ENCODE data around the gene CAMK1D.

The CAMK1D gene

DNA sequence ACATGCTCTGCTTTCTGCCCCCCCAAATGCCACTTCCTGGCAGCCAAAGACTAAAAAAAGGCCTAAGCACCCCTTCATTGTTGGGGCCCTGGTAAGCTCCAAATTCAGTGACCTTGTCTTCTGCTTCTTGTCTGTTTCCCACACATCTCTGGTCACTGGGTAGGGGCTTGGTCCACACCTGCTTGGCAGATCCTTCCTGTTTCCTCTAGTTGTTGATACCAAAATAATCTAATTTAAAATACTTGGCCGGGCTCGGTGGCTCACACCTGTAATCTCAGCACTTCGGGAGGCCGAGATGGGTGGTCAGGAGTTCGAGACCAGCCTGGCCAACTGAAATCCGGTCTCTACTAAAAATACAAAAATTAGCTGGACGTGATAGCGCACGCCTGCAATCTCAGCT, 130.6 kb downstream of the CAMK1D start:
- Histone ChIP-seq H4K20me1 (ENCODE audit: insufficient read depth, low read length) (no peaks in the 10 kb centered on the region), H3K4me1 (ENCODE audit: insufficient read depth, low read length, severe bottlenecking) (peaks cover 2% of the 10 kb centered on the region), H3K9ac (ENCODE audit: low read length) (no peak overlapping the region), H2AFZ (ENCODE audit: low read length) (no peak overlapping the region), H3K4me2 (ENCODE audit: low read length) (no peak overlapping the region), H3K9me2 (ENCODE audit: low read depth, low read length) (no peaks in the 10 kb centered on the region), H3K4me3 (ENCODE audit: low read depth, low read length, poor library complexity, severe bottlenecking) (no peak overlapping the region), H3K27ac (ENCODE audit: low read depth, low read length, poor library complexity, severe bottlenecking) (no peak overlapping the region), H3F3A (ENCODE audit: insufficient read depth, low read length) (no peaks in the 10 kb centered on the region), H3K36me3 (ENCODE audit: insufficient read depth, low read length) (no peaks in the 10 kb centered on the region), H3K27me3 (ENCODE audit: insufficient read depth, low read length) (no peaks in the 10 kb centered on the region), H3K9me3 (ENCODE audit: low read length) (no peaks in the 10 kb centered on the region), H3K79me2 (ENCODE audit: insufficient read depth, low read length) (no peaks in the 10 kb centered on the region)
- TF ChIP-seq, protein P1, sequence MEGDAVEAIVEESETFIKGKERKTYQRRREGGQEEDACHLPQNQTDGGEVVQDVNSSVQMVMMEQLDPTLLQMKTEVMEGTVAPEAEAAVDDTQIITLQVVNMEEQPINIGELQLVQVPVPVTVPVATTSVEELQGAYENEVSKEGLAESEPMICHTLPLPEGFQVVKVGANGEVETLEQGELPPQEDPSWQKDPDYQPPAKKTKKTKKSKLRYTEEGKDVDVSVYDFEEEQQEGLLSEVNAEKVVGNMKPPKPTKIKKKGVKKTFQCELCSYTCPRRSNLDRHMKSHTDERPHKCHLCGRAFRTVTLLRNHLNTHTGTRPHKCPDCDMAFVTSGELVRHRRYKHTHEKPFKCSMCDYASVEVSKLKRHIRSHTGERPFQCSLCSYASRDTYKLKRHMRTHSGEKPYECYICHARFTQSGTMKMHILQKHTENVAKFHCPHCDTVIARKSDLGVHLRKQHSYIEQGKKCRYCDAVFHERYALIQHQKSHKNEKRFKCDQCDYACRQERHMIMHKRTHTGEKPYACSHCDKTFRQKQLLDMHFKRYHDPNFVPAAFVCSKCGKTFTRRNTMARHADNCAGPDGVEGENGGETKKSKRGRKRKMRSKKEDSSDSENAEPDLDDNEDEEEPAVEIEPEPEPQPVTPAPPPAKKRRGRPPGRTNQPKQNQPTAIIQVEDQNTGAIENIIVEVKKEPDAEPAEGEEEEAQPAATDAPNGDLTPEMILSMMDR (IDR thresholded peaks at IDR 0.05; ENCODE audit: low read length) = no peak

DNA sequence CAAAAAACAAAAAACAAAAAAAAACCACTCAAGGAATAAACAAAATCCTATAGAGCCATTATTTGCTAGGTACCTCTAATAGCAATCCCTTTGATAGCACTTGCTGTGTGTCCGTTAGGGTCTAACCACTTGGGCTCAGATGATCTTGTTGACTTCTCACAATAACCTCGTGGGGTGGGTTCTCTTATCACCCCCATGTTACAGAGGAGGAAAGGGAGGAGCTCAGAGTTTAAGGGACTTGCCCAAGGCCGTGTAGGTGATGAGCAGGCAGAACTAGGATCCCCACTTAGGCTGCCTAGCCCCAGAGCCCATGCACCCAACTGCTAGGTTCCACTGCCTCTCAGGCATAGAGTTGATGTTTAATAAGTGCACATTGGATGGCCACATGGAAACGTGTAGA, 131.1 kb downstream of the CAMK1D start:
- Histone ChIP-seq H3K9me3 (ENCODE audit: low read length) (no peaks in the 10 kb centered on the region), H3K4me2 (ENCODE audit: low read length) (no peak overlapping the region), H3K4me1 (ENCODE audit: insufficient read depth, low read length, severe bottlenecking) (peaks cover 7% of the 10 kb centered on the region), H3K36me3 (ENCODE audit: insufficient read depth, low read length) (no peaks in the 10 kb centered on the region), H3K79me2 (ENCODE audit: insufficient read depth, low read length) (no peaks in the 10 kb centered on the region), H3K27ac (ENCODE audit: low read depth, low read length, poor library complexity, severe bottlenecking) (no peak overlapping the region), H3K4me3 (ENCODE audit: low read depth, low read length, poor library complexity, severe bottlenecking) (no peak overlapping the region), H3K9ac (ENCODE audit: low read length) (no peak overlapping the region), H3K9me2 (ENCODE audit: low read depth, low read length) (no peaks in the 10 kb centered on the region), H3F3A (ENCODE audit: insufficient read depth, low read length) (no peaks in the 10 kb centered on the region), H3K27me3 (ENCODE audit: insufficient read depth, low read length) (no peaks in the 10 kb centered on the region), H2AFZ (ENCODE audit: low read length) (no peak overlapping the region), H4K20me1 (ENCODE audit: insufficient read depth, low read length) (no peaks in the 10 kb centered on the region)
- no peak for TF ChIP-seq EZH2 (IDR thresholded peaks at IDR 0.05; ENCODE audit: borderline replicate concordance, low read length)
- TF ChIP-seq, protein P1 (IDR thresholded peaks at IDR 0.05; ENCODE audit: low read length) = no peak

DNA sequence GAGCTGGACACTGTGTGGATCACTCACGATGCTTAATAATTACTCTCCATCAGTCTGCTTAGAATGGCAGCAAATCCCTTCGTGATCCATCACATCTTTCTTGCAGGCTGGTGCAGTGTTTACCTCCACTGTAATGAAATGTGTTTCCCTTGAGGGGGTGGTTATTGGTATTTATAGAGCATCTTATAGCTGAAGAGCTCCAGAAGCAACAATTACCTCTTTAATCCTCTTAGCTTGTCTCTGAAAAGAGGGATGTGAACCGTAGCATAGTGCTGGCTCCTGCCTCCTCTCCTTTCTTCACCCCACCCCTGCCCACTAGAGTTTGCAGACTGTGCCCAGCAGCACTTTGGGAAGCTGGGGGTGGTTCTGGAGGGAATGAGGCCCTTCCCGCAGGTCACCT, 132.6 kb downstream of the CAMK1D start:
- H3K36me3 ChIP-seq (ENCODE audit: insufficient read depth, low read length) = no peaks in the 10 kb centered on the region
- H3F3A ChIP-seq (ENCODE audit: insufficient read depth, low read length) = no peaks in the 10 kb centered on the region
- H3K9me3 ChIP-seq (ENCODE audit: low read length) = no peaks in the 10 kb centered on the region
- no peak overlapping the region for H2AFZ ChIP-seq (ENCODE audit: low read length)
- no peak overlapping the region for H3K27ac ChIP-seq (ENCODE audit: low read depth, low read length, poor library complexity, severe bottlenecking)
- H3K27me3 ChIP-seq (ENCODE audit: insufficient read depth, low read length) = no peaks in the 10 kb centered on the region
- H3K9ac ChIP-seq (ENCODE audit: low read length) = no peak overlapping the region
- H3K79me2 ChIP-seq (ENCODE audit: insufficient read depth, low read length) = no peaks in the 10 kb centered on the region
- peaks cover 12% of the 10 kb centered on the region for H3K4me1 ChIP-seq (ENCODE audit: insufficient read depth, low read length, severe bottlenecking)
- H3K4me2 ChIP-seq (ENCODE audit: low read length) = no peak overlapping the region
- no peaks in the 10 kb centered on the region for H3K9me2 ChIP-seq (ENCODE audit: low read depth, low read length)
- no peaks in the 10 kb centered on the region for H4K20me1 ChIP-seq (ENCODE audit: insufficient read depth, low read length)
- TF ChIP-seq, protein P1 (IDR thresholded peaks at IDR 0.05; ENCODE audit: low read length) = no peak
- no peak for TF ChIP-seq EZH2 (IDR thresholded peaks at IDR 0.05; ENCODE audit: borderline replicate concordance, low read length)
- no peak overlapping the region for H3K4me3 ChIP-seq (ENCODE audit: low read depth, low read length, poor library complexity, severe bottlenecking)
